Measurements from ENCODE around the gene MEIOC. TPM values are rescaled to one million over a fixed set of nuclear protein-coding genes. Genes with fewer than 3 reads are reported as not detected.

MEIOC gene
- total and polyA plus RNA-seq, 2 donors (not counting 1 experiment from before 2014, with no cell fraction given), result 0.12 TPM; not detected in 1

- H3K4me1 ChIP-seq (ENCODE audit: control insufficient read depth in 2 of 2, insufficient read depth in 2 of 2, low read length in 2 of 2), result peaks cover 11 to 12% of the 10 kb centered on the region in 2 donors
- no peak overlapping the region for H3K9ac ChIP-seq (ENCODE audit: low read length)
- no peak overlapping the region for H2AFZ ChIP-seq (ENCODE audit: insufficient read depth, low read depth, low read length, poor library complexity, severe bottlenecking)
- H3K4me1 Mint-ChIP-seq, result peaks cover 14% of the 10 kb centered on the region
- H3K9me3 Mint-ChIP-seq (ENCODE audit: insufficient read depth), result no peaks in the 10 kb centered on the region
- intact Hi-C loops (cut with micrococcal nuclease), result no loop called here
- H3K4me3 ChIP-seq (ENCODE audit: control extremely low read depth in 1 of 5, extremely low read depth in 1 of 5, insufficient read depth in 1 of 5, low read depth in 2 of 5, low read length in 4 of 5), result no peak overlapping the region
- TF ChIP-seq CTCF (IDR thresholded peaks at IDR 0.05), result no peak
- TF ChIP-seq EZH2 (IDR thresholded peaks at IDR 0.05; ENCODE audit: borderline replicate concordance, insufficient read depth, low read depth, low read length, poor library complexity, severe bottlenecking), result no peak
- ATAC-seq (ENCODE audit: low read depth) (no peak), DNase-seq (no peak)
- ChIA-PET CTCF (interaction anchor here (1.6 kb wide), 1 partner anchor 78 kb away, joined by 4 read pairs; no protein-coding TSS in a partner anchor), POLR2A (no interaction called here)
- no peak overlapping the region for H3K4me3 Mint-ChIP-seq
- no peaks in the 10 kb centered on the region for H4K20me1 ChIP-seq (ENCODE audit: control insufficient read depth, insufficient read depth, low read length, poor library complexity, severe bottlenecking)
- no peak overlapping the region for H3K4me2 ChIP-seq (replicated peaks; ENCODE audit: low read depth, low read length, poor library complexity, severe bottlenecking)
- no peak overlapping the region for H3K27ac Mint-ChIP-seq
- 80% methylated on average over 3 of the region's 4 CpGs for WGBS (ENCODE audit: insufficient coverage)
- H3K36me3 ChIP-seq (replicated peaks in 1 of 2; ENCODE audit: control extremely low read depth in 1 of 2, control insufficient read depth in 1 of 2, extremely low read depth in 1 of 2, insufficient read depth in 2 of 2, low read length in 1 of 2), result no peaks in the 10 kb centered on the region
- H3K27me3 Mint-ChIP-seq, result peaks cover 35% of the 10 kb centered on the region
- no peaks in the 10 kb centered on the region for H3K79me2 ChIP-seq (ENCODE audit: control insufficient read depth, insufficient read depth, low read length)
- peaks cover 0 to 9% (median 3%) of the 10 kb centered on the region in 4 experiments for H3K27me3 ChIP-seq (replicated peaks in 1 of 4; ENCODE audit: control extremely low read depth in 1 of 4, control insufficient read depth in 3 of 4, insufficient read depth in 4 of 4, low read length in 3 of 4)
- no peak overlapping the region for H3K27ac ChIP-seq (ENCODE audit: low read length in 2 of 2)
- no peaks in the 10 kb centered on the region for H3K9me3 ChIP-seq (ENCODE audit: control extremely low read depth in 1 of 3, control insufficient read depth in 2 of 3, insufficient read depth in 1 of 3, low read length in 2 of 3)
Observed at GRCh38 chr17:44610331-44610730, 45.9 kb upstream of the MEIOC start.

DNA sequence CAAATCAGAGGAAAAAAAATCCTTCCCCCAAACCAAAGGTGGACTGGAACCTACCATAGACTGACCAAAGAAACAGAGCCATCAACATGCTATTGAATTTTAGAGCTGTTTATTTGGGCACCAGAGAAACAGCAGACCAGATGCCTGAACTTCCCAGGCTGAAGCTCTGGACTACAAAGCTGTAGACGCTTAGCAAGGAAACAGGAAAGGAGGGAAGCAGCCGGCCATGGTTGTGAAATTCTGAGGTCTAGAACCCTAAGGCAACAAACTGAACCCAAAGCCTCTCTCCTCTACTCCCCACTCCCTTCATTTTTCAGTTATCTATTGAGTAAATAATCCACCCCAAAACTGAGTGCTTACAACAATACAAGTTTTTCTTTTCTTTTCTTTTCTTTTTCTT, 45.4 kb upstream of the MEIOC start:
- CTCF ChIA-PET, result interaction anchor here (1.6 kb wide), 1 partner anchor 78 kb away, joined by 4 read pairs; no protein-coding TSS in a partner anchor
- ATAC-seq (ENCODE audit: low read depth), result no peak
- peaks cover 14% of the 10 kb centered on the region for H3K4me1 Mint-ChIP-seq

More for the DNA sequence above, 45.4 kb upstream of the MEIOC start:
- POLR2A ChIA-PET, result no interaction called here
- peaks cover 11 to 12% of the 10 kb centered on the region in 2 donors for H3K4me1 ChIP-seq (ENCODE audit: control insufficient read depth in 2 of 2, insufficient read depth in 2 of 2, low read length in 2 of 2)
- no peak overlapping the region for H3K9ac ChIP-seq (ENCODE audit: low read length)
- Mint-ChIP-seq H3K4me3 (no peak overlapping the region), H3K9me3 (ENCODE audit: insufficient read depth) (no peaks in the 10 kb centered on the region), H3K27me3 (peaks cover 32% of the 10 kb centered on the region), H3K27ac (no peak overlapping the region)
- no peak overlapping the region for H3K4me3 ChIP-seq (ENCODE audit: control extremely low read depth in 1 of 5, extremely low read depth in 1 of 5, insufficient read depth in 1 of 5, low read depth in 2 of 5, low read length in 4 of 5)
- no CpG with 5 or more reads among the region's 2 CpGs for WGBS (ENCODE audit: insufficient coverage)
- H3K9me3 ChIP-seq (ENCODE audit: control extremely low read depth in 1 of 3, control insufficient read depth in 2 of 3, insufficient read depth in 1 of 3, low read length in 2 of 3), result no peaks in the 10 kb centered on the region
- no peak for DNase-seq
- no peak overlapping the region for H3K27ac ChIP-seq (ENCODE audit: low read length in 2 of 2)
- peaks cover 0 to 9% (median 3%) of the 10 kb centered on the region in 4 experiments for H3K27me3 ChIP-seq (replicated peaks in 1 of 4; ENCODE audit: control extremely low read depth in 1 of 4, control insufficient read depth in 3 of 4, insufficient read depth in 4 of 4, low read length in 3 of 4)
- TF ChIP-seq EZH2 (IDR thresholded peaks at IDR 0.05; ENCODE audit: borderline replicate concordance, insufficient read depth, low read depth, low read length, poor library complexity, severe bottlenecking) (no peak), CTCF (IDR thresholded peaks at IDR 0.05) (no peak)
- no peak overlapping the region for H2AFZ ChIP-seq (ENCODE audit: insufficient read depth, low read depth, low read length, poor library complexity, severe bottlenecking)
- no peaks in the 10 kb centered on the region for H3K36me3 ChIP-seq (replicated peaks in 1 of 2; ENCODE audit: control extremely low read depth in 1 of 2, control insufficient read depth in 1 of 2, extremely low read depth in 1 of 2, insufficient read depth in 2 of 2, low read length in 1 of 2)
- intact Hi-C loops (cut with micrococcal nuclease), result no loop called here
- H3K4me2 ChIP-seq (replicated peaks; ENCODE audit: low read depth, low read length, poor library complexity, severe bottlenecking), result no peak overlapping the region
- no peaks in the 10 kb centered on the region for H3K79me2 ChIP-seq (ENCODE audit: control insufficient read depth, insufficient read depth, low read length)
- H4K20me1 ChIP-seq (ENCODE audit: control insufficient read depth, insufficient read depth, low read length, poor library complexity, severe bottlenecking), result no peaks in the 10 kb centered on the region

Data from B cell (primary cell).